OCI-LY7 (cell line): ENCODE measurements around the gene RLF. TPM values are rescaled to one million over a fixed set of nuclear protein-coding genes. Genes with fewer than 3 reads are reported as not detected.
A peak's percentile ranks its signal among the peaks of the same experiment; 100 is the strongest.

Experiments used
- BruUV-seq: library from RNA; stranded (reverse); fragments of 400-500 nt; replicated peaks from 2 replicates; lab custom pipeline; 2021; lab: Mats Ljungman, UMichigan
- CTCF ChIA-PET: fragments of 300-600 bp; sonication (Branson Sonifier 250); formaldehyde crosslinking; loops from one replicate; lab custom pipeline; 2022; ENCODE audit warnings: antibody characterized with exemption; ENCODE audit not compliant: unreplicated experiment; lab: Charles Lee
- POLR2A ChIA-PET: fragments of 300-600 bp; sonication (Branson Sonifier 250); formaldehyde crosslinking; loops from one replicate; lab custom pipeline; 2022; ENCODE audit warnings: antibody characterized with exemption; lab: Charles Lee
- DNase-seq: peaks from one replicate; pipeline ENCODE4 v3.0.0-alpha.2; 2015; ENCODE audit warnings: low spot score
- H2AFZ ChIP-seq: fragments of 200-600 bp; sonication (generic), shearing (Covaris generic); 2 replicates; pipeline ENCODE4 v1.6.1; 2014; ENCODE audit warnings: mild to moderate bottlenecking, antibody characterized with exemption, low read length, moderate library complexity
- H3K27ac ChIP-seq: fragments of 200-600 bp; sonication (generic); 2 replicates; pipeline ENCODE4 v1.5.1; 2014; ENCODE audit warnings: mixed run types, low read depth, mild to moderate bottlenecking, moderate library complexity, low read length, inconsistent platforms; ENCODE audit not compliant: poor library complexity, severe bottlenecking
- H3K36me3 ChIP-seq: fragments of 200-600 bp; sonication (generic); 2 replicates; pipeline ENCODE4 v1.6.1; 2014; ENCODE audit warnings: mild to moderate bottlenecking, antibody characterized with exemption, low read length, moderate library complexity, mixed read lengths; ENCODE audit not compliant: insufficient read depth
- H3K4me1 ChIP-seq: fragments of 200-600 bp; sonication (generic); 2 replicates; pipeline ENCODE4 v1.5.1; 2014; ENCODE audit warnings: mild to moderate bottlenecking, low read length; ENCODE audit not compliant: insufficient read depth, poor library complexity, severe bottlenecking
- H3K4me2 ChIP-seq: fragments of 200-600 bp; sonication (generic); 2 replicates; pipeline ENCODE4 v1.6.1; 2014; ENCODE audit warnings: mild to moderate bottlenecking, low read length
- H3K4me3 ChIP-seq: fragments of 200-600 bp; sonication (generic); 2 replicates; pipeline ENCODE4 v1.5.1; 2014; ENCODE audit warnings: mild to moderate bottlenecking, low read depth, low read length; ENCODE audit not compliant: poor library complexity, severe bottlenecking
- H3K79me2 ChIP-seq: fragments of 200-600 bp; sonication (generic); 2 replicates; pipeline ENCODE4 v1.6.1; 2016; ENCODE audit warnings: low read depth, mild to moderate bottlenecking, low read length, moderate library complexity, mixed read lengths; ENCODE audit not compliant: insufficient read depth
- H3K9me2 ChIP-seq: fragments of 200-600 bp; sonication (generic); 2 replicates; pipeline ENCODE4 v1.6.1; 2016; ENCODE audit warnings: mild to moderate bottlenecking, low read length, mixed read lengths; ENCODE audit not compliant: insufficient read depth
- H3K9me3 ChIP-seq: fragments of 200-600 bp; sonication (generic); 2 replicates; pipeline ENCODE4 v1.6.1; 2014; ENCODE audit warnings: mild to moderate bottlenecking, mixed run types, low read length, mixed read lengths
- H4K20me1 ChIP-seq: fragments of 200-600 bp; sonication (generic); 2 replicates; pipeline ENCODE4 v1.6.1; 2014; ENCODE audit warnings: mild to moderate bottlenecking, antibody characterized with exemption, low read length, moderate library complexity, mixed read lengths; ENCODE audit not compliant: insufficient read depth
- CTCF ChIP-seq: fragments of 200-600 bp; sonication (generic); conservative IDR thresholded peaks from 2 replicates; pipeline ENCODE4 v1.5.1; 2014; ENCODE audit warnings: mild to moderate bottlenecking, antibody characterized with exemption, low read length, moderate library complexity, mixed read lengths
- EZH2phosphoT487 ChIP-seq: fragments of 200-600 bp; sonication (generic); IDR thresholded peaks from 2 replicates; pipeline ENCODE4 v1.6.1; 2018; ENCODE audit warnings: low read depth, borderline replicate concordance, mild to moderate bottlenecking, mixed run types, antibody characterized with exemption, low read length, moderate library complexity, mixed read lengths
- intact Hi-C: fragments of 100-400 bp; cut with micrococcal nuclease; formaldehyde crosslinking; loops from one replicate; pipeline ENCODE4 v1.10.0; 2022; ENCODE audit not compliant: unreplicated experiment
- total RNA-seq, 2 experiments: library from RNA; depleted of rRNA in 1 of 2; stranded (reverse); fragments of >200 nt in 1 of 2; shearing (Covaris generic) in 1 of 2; gene quantifications; 2 replicates each; pipeline ENCODE4 v1.2.3, GENCODE V29; 2014 to 2022

The RLF gene
- total RNA-seq, 2 experiments from 2014 or later, result 16.9 to 22.5 TPM

- Histone ChIP-seq H3K9me3 (no peaks in the 10 kb centered on the region), H3K4me3 (no peak overlapping the region), H3K4me2 (no peak overlapping the region), H3K36me3 (peaks cover 79% of the 10 kb centered on the region), H3K4me1 (no peaks in the 10 kb centered on the region), H3K79me2 (no peaks in the 10 kb centered on the region), H2AFZ (no peak overlapping the region), H4K20me1 (no peaks in the 10 kb centered on the region), H3K9me2 (no peaks in the 10 kb centered on the region), H3K27ac (no peak overlapping the region)
- no peak for DNase-seq
- CTCF ChIA-PET, result no interaction called here
- POLR2A ChIA-PET, result interaction anchor here (0.7 to 2.1 kb wide), 2 partner anchors 8 to 63 kb away, joined by 4 to 5 read pairs; no protein-coding TSS in a partner anchor
- TF ChIP-seq EZH2phosphoT487 (no peak), CTCF (no peak)
- intact Hi-C loops, result no loop called here
- BruUV-seq, result no TSS peak
Observed at GRCh38 chr1:40273547-40274166, 112.5 kb downstream of the RLF start.

- TSS peak; percentile 15 for BruUV-seq
- Histone ChIP-seq H3K4me2 (no peak overlapping the region), H3K4me1 (no peaks in the 10 kb centered on the region), H3K4me3 (no peak overlapping the region), H3K9me3 (no peaks in the 10 kb centered on the region), H3K79me2 (no peaks in the 10 kb centered on the region), H3K9me2 (no peaks in the 10 kb centered on the region), H3K27ac (no peak overlapping the region), H3K36me3 (peaks cover 79% of the 10 kb centered on the region), H4K20me1 (no peaks in the 10 kb centered on the region), H2AFZ (no peak overlapping the region)
- intact Hi-C loops, result no loop called here
- POLR2A ChIA-PET, result interaction anchor here (0.7 kb wide), 1 partner anchor 531 kb away, joined by 4 read pairs; no protein-coding TSS in a partner anchor
- CTCF ChIA-PET, result no interaction called here
- TF ChIP-seq EZH2phosphoT487, result no peak
- no peak for TF ChIP-seq CTCF
- no peak for DNase-seq
Observed at GRCh38 chr1:40274331-40274730, 113.1 kb downstream of the RLF start.

- CTCF ChIA-PET, result no interaction called here
- intact Hi-C loops, result no loop called here
- POLR2A ChIA-PET, result interaction anchor here (0.6 kb wide), 1 partner anchor 8 kb away, joined by 3 read pairs; no protein-coding TSS in a partner anchor
- Histone ChIP-seq H3K9me2 (no peaks in the 10 kb centered on the region), H3K9me3 (no peaks in the 10 kb centered on the region), H2AFZ (no peak overlapping the region), H3K4me1 (no peaks in the 10 kb centered on the region), H4K20me1 (no peaks in the 10 kb centered on the region), H3K79me2 (no peaks in the 10 kb centered on the region), H3K27ac (no peak overlapping the region), H3K4me2 (no peak overlapping the region), H3K4me3 (no peak overlapping the region), H3K36me3 (peaks cover 77% of the 10 kb centered on the region)
- BruUV-seq, result no TSS peak
- no peak for TF ChIP-seq CTCF
- DNase-seq, result no peak
Observed at GRCh38 chr1:40276122-40276521, 114.9 kb downstream of the RLF start.
